GM12873 (cell line): Measurements from ENCODE around the gene ARHGEF10L.

ENCODE experiments used
- TF ChIP-seq, protein P1 (sequence below): IDR thresholded peaks from 2 replicates; pipeline ENCODE4 v1.5.1; 2012; ENCODE audit warnings: low read depth, mild to moderate bottlenecking, moderate library complexity, low read length, control low read depth; ENCODE audit not compliant: insufficient read depth; ENCODE audit errors: missing control alignments

ARHGEF10L gene

DNA sequence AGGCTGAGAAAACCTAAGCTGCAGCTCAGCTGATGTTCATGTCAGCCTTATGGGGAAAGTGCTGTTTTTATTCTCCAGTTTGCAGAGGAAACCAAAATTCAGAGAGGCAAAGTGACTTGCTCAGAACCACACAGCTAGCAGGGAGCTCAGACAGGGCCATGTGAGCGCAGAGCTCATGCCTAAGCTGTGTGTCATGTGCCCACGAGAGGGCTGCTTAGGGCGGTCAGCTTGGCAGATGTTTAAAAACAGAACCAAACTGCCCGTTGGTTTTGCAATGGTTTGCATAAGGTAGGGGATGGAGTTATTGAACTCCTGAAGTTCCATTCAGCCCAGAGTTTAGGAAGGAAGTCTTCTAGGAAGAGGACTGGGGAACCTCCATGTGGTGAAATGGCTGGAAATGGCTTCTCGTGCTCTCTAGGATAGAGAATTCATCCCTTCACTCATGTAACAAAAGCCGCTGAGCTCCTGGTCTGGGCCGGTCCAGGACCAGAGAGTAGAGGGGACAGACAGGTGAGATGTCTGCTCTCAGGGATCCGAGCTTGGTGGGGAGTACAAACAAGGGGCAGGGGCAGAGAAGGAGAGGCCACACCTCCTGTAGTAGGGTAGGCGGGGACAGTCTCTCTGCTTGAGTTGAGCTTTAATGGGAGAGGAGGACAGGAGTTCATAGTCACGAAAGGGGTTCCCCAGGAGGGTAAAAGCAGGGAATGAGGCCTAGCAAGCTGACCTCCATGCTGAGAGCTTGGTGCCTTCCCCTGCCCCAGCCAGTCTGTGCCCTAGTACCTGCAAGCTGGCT is 46.9 kb downstream of the ARHGEF10L start:
- TF ChIP-seq, protein P1, sequence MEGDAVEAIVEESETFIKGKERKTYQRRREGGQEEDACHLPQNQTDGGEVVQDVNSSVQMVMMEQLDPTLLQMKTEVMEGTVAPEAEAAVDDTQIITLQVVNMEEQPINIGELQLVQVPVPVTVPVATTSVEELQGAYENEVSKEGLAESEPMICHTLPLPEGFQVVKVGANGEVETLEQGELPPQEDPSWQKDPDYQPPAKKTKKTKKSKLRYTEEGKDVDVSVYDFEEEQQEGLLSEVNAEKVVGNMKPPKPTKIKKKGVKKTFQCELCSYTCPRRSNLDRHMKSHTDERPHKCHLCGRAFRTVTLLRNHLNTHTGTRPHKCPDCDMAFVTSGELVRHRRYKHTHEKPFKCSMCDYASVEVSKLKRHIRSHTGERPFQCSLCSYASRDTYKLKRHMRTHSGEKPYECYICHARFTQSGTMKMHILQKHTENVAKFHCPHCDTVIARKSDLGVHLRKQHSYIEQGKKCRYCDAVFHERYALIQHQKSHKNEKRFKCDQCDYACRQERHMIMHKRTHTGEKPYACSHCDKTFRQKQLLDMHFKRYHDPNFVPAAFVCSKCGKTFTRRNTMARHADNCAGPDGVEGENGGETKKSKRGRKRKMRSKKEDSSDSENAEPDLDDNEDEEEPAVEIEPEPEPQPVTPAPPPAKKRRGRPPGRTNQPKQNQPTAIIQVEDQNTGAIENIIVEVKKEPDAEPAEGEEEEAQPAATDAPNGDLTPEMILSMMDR, result no peak

DNA sequence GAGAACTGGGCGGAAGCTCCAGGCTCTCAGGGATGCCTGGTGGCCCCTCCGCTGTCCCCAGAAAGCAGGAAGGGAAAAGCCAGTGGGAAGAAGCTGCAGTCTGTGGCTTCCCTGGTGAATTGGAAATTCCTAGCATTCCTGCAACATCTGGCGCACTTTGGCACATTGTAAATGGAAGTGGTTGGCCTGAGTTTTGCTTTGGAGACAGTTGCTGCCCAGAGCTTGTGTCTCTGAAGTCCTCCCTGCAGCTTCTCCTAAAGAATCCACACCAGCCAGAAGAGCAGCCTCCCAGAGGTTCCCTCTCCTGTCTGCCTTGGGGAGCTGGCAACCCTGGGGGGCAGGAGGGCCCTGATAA is 48.2 kb downstream of the ARHGEF10L start:
- TF ChIP-seq, protein P1, result no peak

DNA sequence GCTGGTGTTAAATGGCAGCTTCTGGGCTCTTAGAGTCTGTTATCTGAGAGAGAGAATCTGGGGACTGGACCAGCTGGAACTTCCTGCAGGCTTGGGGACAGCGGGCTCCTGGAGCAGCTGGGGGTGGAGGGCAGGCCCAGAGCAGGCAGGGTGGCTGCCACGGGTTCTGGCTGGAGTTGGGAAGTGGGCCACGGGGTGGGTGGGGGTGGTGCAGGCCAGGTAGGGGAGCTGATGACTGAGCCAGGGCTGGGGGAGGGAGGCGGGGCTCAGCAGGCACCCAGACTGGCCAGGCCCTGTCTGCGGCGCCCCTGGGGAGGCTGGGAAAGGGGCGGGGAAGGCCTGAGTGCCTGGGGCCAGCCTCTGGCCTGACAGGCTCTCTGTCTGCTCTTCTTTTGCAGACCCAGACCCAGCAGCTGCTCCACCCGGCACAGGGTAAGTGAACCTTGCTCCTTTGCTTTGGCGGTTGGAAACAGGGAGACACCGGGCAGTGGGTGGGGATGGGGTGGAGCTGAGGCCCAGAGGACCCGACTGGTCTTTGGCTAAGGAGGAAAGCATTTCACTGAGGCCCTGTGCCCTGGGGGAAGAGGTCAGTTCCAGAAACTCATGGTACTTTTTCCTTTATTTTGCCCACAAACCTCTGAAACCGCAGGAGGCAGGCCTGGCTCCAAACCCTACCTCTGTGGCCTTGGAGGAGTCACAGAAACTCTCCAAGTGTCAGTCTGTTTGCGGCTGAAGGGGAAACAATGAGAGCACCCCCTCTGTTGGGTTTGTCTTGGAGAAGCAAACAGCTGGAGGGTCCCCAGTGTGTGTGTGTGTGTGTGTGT is 48.8 kb downstream of the ARHGEF10L start:
- TF ChIP-seq, protein P1, result no peak

DNA sequence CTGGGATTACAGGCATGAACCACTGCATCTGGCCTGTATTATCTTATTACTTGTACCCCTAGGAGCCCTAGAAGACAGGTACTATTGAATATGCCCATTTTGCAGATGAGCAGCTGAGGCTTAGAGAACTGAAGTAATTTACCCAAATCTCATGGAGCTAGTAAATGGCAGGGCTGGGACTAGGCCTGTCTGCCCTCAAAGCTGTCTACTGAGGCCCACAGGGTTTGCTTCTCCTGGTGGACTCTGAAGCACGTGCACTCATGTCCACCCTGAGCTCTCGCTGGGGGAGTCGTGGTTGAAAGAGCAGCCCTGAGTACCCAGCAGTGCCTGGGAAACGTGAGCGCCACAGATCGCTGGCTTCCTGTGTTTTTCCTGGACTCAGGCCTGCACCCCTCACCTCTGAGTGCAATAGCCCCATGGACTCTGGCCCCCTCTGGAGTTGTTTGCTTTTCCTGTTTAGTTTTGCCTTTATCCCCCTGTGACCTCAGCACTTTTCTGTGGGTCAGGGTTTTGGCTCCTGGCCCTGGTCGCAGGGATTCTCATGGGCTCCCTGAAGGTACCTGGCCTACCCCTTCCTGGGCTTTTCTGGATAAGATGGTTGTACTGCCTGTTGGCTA is 52.4 kb downstream of the ARHGEF10L start:
- TF ChIP-seq, protein P1, result no peak

DNA sequence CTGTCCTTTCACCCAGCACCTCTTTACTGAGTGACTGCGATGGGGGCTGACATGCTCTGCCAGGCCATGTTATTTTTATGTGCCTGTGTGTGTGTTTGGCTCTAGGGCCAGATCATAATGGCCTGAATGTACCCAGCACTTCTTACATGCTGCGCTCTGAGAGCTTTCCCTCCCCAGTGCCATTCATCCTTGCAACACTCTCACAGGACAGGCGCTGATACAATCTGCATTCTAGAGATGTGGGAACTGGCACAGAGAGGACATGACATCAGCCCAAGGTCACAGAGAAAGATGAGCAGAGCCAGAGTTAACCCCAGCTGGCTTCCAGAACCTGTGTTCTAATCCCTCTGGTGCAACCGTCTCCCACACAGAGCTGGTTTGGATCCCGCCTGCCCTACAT is 54.5 kb downstream of the ARHGEF10L start:
- TF ChIP-seq, protein P1, result no peak

DNA sequence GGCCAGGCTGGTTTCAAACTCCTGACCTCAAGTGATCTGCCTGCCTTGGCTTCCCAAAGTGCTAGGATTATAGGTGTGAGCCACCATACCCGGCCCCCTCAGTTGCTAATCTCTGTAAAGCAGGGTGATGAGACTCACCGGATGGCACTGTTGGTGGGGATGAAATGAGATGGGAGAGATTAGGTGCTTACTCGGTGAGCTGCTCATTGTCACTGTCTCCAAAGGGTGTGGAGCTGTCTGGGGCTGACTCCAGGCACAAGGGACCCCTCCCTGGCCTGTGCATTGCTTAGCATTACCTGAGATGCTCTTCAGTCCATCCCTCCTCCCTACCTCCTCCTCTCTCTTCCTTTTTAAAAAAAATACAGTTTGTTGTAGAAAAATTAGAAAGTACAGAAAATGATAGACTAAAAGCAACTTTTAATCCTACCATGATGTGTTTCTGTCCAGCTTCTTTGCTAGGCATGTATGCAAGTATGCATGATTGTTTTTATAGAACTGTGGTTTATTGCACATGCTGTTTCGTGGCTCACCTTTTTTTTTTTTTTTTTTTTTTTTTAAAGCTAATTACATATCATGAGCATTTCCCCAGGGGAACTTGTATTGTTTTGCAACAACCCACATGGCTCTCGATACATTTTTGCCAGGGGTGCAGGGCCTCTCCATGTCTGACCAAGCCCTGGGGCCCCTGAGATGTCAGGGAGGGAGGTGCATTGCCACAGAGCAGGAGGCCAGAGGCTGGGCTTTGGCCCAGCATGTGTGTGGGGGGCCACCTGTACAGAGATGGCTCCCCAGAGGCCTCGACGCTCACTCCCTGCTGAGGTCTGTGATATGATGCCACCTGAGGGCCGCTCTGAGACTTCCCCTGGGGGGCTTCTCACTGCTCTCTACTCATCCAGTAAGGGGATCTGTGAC is 55.4 kb downstream of the ARHGEF10L start:
- TF ChIP-seq, protein P1, result no peak
